Adrenal gland (tissue), 5 donors: ENCODE measurements around the gene CAMTA1.

Experiments
- CTCF ChIP-seq, 6 experiments: fragments of 450-650 bp in 4 of 6; fragments of 200-600 bp in 2 of 6; sonication (generic) in 1 of 6; IDR thresholded peaks; 1 replicate in 5 of 6; 2 replicates in 1 of 6; pipeline versions ENCODE4 v1.5.1 to v1.8.0; 2016 to 2021; ENCODE audit warnings: antibody characterized with exemption in 6 of 6, mild to moderate bottlenecking in 2 of 6, moderate library complexity in 1 of 6
- POLR2A ChIP-seq, 2 donors: fragments of 450-650 bp; IDR thresholded peaks; one replicate each; pipeline ENCODE4 v1.6.1; 2017; ENCODE audit warnings: antibody characterized with exemption in 2 of 2, mild to moderate bottlenecking in 2 of 2, moderate library complexity in 1 of 2
- donor health status: DM: no; HTN: no; CAD: no.

DNA sequence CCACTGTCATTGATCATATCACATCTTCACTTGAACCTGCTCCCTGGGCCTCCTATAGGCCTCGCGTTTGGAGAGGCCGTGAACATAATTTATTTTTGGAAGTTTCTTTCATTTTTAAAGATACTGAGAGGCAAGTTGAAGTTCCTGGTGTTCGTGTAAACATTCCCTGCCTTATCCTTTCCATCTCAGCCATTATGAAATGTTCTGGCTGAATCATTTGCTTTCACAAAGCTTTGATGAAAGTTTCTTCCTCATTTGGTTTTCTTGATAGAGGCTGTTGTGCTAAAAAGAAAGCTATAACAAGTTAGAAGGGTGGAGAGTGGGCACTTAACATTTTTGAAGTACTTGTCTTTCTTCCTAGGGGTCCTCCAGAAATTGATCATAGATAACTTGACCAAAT, 15.5 kb downstream of the CAMTA1 start:
- TF ChIP-seq POLR2A (IDR thresholded peaks at IDR 0.05) (no peak), CTCF (IDR thresholded peaks at IDR 0.05) (no peak)
